ENCODE data around the gene RALGPS1. TPM values are rescaled to one million over a fixed set of nuclear protein-coding genes. Genes with fewer than 3 reads are reported as not detected.

Gene RALGPS1
- total and polyA plus RNA-seq, 8 donors: 4.7 to 150 (median 42.2) TPM

GRCh38 chr9:127133739-127134167 lies 219.2 kb downstream of the RALGPS1 start:
- WGBS, 5 donors: 56 to 74% (median 69%) methylated on average over 13 of the region's 13 CpGs
- TF ChIP-seq POLR2A (IDR thresholded peaks at IDR 0.05) (no peak), POLR2AphosphoS5 (IDR thresholded peaks at IDR 0.05) (peak in 1 of 3 donors; percentile 18)
- intact Hi-C loops (cut with DNase I; ENCODE audit: low total_unique reads): no loop called here
- no peaks in the 10 kb centered on the region for H3K27me3 ChIP-seq
- no peaks in the 10 kb centered on the region for H3K9me3 ChIP-seq
- no peak overlapping the region for H3K4me3 ChIP-seq
- H3K27ac ChIP-seq: peak overlapping the region in 4 of 5 donors; percentile 68 to 86 (median 82)
- peaks cover 24 to 76% (median 46%) of the 10 kb centered on the region in 4 donors for H3K4me1 ChIP-seq
- peak; percentile 26 to 85 for DNase-seq
- H3K36me3 ChIP-seq: no peaks in the 10 kb centered on the region

- DNase-seq: peak in 1 of 2 donors; percentile 20
- 57 to 95% (median 90%) methylated on average over 3 to 4 of the region's 4 CpGs for WGBS, 5 donors
- peak overlapping the region in 4 of 5 donors; percentile 68 to 86 (median 82) for H3K27ac ChIP-seq
These were observed 220.6 kb downstream of the RALGPS1 start for GRCh38 chr9:127135056-127135745.

DNA sequence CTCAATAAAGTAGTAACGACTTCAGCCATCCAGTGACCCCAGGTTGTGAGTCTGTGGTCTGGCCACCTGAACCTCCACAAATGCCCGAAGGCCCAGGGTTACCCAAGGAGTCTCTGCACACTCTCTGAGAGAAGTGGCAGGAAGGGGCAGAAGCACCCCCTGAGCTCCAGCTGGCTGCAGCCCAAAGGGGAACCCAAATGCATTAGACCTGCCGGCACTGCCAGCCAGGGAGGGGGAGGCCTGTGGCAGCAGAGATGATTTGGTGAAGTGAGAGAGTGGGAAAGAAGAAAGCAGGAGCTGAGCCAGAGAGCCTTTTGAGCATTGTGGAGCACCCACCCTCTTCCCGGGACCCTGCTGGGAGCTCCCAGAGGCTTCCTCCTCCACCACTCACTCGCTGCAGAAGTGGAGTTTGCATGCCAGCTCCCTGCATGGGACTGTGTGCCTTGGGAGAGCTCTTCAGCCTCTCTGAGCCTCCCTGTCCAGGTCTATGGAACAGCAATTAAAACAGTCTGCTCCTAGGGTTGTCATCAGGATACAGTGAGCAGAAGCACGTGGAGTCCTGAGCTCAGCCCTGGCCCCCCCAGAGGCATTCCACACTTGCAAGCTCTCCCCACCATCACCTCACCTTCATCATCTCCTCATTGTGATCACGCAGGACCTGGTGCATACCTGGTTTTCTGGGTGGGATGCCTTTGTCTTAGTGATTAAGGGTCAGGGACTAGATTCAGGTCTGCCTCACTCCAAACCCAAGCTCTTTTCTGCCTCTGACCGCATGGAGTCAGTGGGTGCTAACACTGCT lies 221.7 kb downstream of the RALGPS1 start:
- 71 to 93% (median 90%) methylated on average over 8 of the region's 8 CpGs for WGBS, 5 donors

More at GRCh38 chr9:127135056-127135745, 220.6 kb downstream of the RALGPS1 start:
- intact Hi-C loops (cut with DNase I; ENCODE audit: low total_unique reads): no loop called here
- no peaks in the 10 kb centered on the region for H3K27me3 ChIP-seq
- TF ChIP-seq EP300 (IDR thresholded peaks at IDR 0.05) (no peak), POLR2A (IDR thresholded peaks at IDR 0.05) (no peak), POLR2AphosphoS5 (IDR thresholded peaks at IDR 0.05) (no peak)
- TF ChIP-seq, protein P1, sequence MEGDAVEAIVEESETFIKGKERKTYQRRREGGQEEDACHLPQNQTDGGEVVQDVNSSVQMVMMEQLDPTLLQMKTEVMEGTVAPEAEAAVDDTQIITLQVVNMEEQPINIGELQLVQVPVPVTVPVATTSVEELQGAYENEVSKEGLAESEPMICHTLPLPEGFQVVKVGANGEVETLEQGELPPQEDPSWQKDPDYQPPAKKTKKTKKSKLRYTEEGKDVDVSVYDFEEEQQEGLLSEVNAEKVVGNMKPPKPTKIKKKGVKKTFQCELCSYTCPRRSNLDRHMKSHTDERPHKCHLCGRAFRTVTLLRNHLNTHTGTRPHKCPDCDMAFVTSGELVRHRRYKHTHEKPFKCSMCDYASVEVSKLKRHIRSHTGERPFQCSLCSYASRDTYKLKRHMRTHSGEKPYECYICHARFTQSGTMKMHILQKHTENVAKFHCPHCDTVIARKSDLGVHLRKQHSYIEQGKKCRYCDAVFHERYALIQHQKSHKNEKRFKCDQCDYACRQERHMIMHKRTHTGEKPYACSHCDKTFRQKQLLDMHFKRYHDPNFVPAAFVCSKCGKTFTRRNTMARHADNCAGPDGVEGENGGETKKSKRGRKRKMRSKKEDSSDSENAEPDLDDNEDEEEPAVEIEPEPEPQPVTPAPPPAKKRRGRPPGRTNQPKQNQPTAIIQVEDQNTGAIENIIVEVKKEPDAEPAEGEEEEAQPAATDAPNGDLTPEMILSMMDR (IDR thresholded peaks at IDR 0.05): no peak
- no peaks in the 10 kb centered on the region for H3K9me3 ChIP-seq
- H3K36me3 ChIP-seq: no peaks in the 10 kb centered on the region
- H3K4me3 ChIP-seq: no peak overlapping the region
- H3K4me1 ChIP-seq: peaks cover 14 to 61% (median 36%) of the 10 kb centered on the region in 4 donors

GRCh38 chr9:127136880-127137639 lies 222.5 kb downstream of the RALGPS1 start:
- no peak overlapping the region for H3K27ac ChIP-seq
- intact Hi-C loops (cut with DNase I; ENCODE audit: low total_unique reads): no loop called here
- peak in 1 of 2 donors; percentile 16 for DNase-seq
- 90 to 96% (median 93%) methylated on average over 5 of the region's 5 CpGs for WGBS, 5 donors
- H3K4me1 ChIP-seq: peaks cover 8 to 44% (median 28%) of the 10 kb centered on the region in 4 donors
- no peak overlapping the region for H3K4me3 ChIP-seq
- no peak for TF ChIP-seq POLR2AphosphoS5 (IDR thresholded peaks at IDR 0.05)
- TF ChIP-seq EP300 (IDR thresholded peaks at IDR 0.05): no peak
- TF ChIP-seq, protein P1 (IDR thresholded peaks at IDR 0.05): no peak
- no peak for TF ChIP-seq POLR2A (IDR thresholded peaks at IDR 0.05)
- no peaks in the 10 kb centered on the region for H3K36me3 ChIP-seq
- no peaks in the 10 kb centered on the region for H3K27me3 ChIP-seq
- H3K9me3 ChIP-seq: no peaks in the 10 kb centered on the region

More for the DNA sequence above, 221.7 kb downstream of the RALGPS1 start:
- Histone ChIP-seq H3K4me1 (peaks cover 8 to 51% (median 28%) of the 10 kb centered on the region in 4 donors), H3K27ac (peak overlapping the region in 1 of 5 donors; percentile 86), H3K9me3 (no peaks in the 10 kb centered on the region), H3K27me3 (no peaks in the 10 kb centered on the region), H3K36me3 (no peaks in the 10 kb centered on the region), H3K4me3 (no peak overlapping the region)
- TF ChIP-seq, protein P1 (IDR thresholded peaks at IDR 0.05): no peak
- TF ChIP-seq POLR2A (IDR thresholded peaks at IDR 0.05) (no peak), EP300 (IDR thresholded peaks at IDR 0.05) (no peak), POLR2AphosphoS5 (IDR thresholded peaks at IDR 0.05) (no peak)
- peak in 1 of 2 donors; percentile 9 for DNase-seq
- intact Hi-C loops (cut with DNase I; ENCODE audit: low total_unique reads): no loop called here
